CD4-positive, alpha-beta T cell treated with Interferon alpha-2 for 1 hour (primary cell): ENCODE data around the gene TNS1.

Experiments
- DNase-seq, 2 donors: peaks; one replicate each; pipeline ENCODE4 v3.0.0-alpha.2; 2020 to 2022

TNS1 gene

DNA sequence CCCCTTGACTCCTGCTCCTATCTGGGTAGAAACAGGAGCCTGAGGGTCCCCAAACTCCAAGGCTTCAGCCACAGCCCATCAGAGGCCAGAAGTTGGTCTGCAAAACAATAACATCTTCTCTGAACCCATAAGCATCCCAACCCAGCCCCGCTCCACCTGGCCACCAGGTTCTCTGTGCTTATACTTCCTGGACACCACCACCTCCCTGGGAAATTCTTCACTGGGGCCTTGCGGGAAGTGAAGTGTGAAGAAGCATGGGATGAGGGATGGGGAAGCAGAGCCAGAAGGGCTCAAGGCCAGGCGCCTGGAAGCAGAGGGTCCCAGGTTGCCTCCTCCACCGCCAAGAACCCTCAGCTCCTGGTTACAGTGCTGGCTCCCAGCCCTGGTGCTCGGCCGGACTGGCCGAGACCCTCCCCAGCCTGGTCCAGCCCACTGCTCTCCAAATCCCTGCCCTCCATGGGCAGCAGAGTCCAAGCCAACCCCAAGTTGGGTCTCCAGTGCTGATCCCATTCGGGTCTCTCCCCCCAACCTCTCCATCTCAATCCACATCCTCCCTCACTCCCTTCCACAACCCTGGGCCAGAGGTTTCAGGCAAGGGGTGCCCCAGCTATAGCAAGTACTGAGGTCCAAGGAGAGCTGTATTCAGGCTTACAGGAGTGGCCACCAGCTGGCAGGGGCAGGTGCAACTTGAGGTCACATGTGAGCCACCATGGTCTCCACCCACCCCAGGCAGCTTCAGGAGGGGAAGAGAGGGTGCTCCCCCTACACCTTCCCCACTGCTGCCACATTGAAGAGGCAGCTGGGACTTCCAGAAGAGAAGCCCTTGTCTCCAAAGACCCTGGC, 60.7 kb downstream of the TNS1 start:
- DNase-seq: no peak

DNA sequence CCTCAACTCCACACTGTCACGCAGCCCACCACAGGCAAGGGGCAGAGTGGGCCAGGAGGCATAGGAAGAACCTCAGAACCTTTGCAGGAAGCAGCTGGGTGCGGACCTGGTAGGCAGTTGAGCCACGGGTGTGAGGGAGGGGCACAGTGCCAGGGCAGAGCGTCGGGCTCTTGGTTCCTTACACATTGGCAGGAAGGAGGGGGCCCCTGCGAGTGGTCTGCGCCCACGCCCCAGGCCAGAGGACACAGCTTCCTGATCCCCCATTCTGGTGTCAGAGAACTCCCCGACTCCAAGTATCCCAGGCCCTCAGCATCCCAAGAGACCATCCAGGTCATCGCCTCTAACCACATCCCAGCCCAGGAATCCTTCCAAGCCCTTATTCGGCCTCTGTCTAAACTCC, 61.5 kb downstream of the TNS1 start:
- DNase-seq: no peak

DNA sequence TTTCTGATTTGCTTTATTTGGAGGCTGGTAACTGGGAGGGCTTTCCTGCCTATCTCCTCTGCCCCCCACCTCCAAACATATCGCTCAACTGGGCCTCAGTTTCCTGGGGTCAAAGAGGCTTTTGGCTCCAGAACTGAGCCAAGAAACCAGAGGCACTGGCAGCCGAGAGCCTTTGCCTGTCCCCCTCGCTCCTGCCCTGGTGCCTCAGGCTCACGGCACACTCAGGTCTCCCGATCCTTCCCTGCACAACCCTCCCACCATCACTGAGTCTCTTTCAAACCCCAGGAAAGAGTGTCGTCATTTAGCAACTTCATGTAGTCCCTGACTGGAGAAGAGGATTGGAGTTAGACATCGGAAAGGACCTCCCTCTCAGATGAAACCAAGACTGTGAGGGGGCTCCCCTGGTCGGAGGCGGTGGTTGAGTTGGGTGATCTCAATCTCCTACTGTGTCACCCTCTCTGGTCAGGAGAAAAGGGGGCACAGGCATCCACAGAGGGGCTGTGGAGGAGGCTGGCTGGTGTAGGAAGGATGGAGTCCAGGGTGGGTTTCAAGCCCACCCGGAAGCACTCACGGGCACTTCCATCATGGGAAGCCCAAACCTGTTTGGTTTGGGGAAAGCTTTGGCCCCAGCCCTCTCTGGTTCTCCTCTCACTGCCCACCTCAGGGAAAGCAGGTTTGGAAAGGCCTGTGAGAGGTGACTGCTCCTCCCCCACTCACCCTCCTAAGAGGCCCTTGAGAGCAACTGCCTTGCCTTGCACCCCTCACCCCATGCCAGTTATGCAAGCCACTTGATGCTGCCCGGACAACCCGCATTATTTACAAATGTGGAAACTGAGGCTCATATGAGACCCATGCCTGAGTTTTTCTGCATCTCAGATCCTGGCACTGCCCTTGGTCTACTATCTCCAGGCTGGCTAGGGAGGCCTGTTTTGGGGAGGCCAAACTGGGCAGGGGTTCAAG, 62.3 kb downstream of the TNS1 start:
- DNase-seq: no peak

DNA sequence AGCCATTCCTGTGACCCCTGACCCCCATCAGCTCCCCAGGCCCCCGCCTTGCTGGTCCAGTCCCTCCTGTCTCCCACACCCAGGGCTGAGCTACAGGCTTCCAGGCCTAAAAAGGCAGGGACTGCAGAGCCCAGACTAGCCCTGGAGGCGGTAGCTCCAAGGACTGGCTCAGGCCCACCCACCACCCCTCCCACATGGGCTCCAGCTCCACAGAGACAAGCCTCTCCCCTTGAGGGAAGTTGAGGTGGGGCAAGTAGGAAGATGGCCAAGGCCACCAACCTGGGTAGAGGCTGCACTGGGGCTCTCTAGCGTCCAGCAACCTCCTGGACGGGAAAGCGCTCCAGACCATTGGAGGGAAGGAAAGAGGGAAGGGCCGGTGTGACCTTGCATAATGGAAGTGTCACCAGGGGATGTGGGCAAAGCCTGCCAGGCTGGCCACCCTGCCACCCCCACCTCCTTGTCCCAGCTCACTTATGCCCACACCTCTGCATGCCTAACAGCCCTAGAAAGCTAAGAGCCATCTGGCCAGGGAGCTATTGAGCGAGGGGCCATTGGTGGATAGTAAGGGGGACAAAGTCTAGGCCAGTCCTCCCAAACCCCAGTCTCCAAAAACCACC, 63.1 kb downstream of the TNS1 start:
- DNase-seq: no peak

DNA sequence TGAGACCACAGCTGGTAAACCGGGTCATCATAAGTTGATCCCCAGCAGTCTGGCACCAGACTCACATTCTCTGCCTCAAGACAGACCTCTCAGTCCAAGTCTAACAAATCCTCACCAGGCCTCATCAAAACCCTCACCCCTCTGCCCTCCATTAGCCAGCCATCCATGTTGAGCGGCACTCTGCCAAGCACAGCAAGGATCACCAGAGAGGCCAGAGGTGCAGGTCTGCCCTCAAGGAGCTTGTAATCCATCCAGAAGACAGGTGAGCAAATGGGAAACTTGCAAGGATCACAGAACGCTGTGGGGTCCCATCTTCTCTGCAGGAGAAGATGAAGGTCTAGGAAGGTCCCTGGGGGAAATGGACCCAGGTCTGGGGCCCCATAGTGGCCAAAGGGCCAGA, 63.6 kb downstream of the TNS1 start:
- no peak for DNase-seq

DNA sequence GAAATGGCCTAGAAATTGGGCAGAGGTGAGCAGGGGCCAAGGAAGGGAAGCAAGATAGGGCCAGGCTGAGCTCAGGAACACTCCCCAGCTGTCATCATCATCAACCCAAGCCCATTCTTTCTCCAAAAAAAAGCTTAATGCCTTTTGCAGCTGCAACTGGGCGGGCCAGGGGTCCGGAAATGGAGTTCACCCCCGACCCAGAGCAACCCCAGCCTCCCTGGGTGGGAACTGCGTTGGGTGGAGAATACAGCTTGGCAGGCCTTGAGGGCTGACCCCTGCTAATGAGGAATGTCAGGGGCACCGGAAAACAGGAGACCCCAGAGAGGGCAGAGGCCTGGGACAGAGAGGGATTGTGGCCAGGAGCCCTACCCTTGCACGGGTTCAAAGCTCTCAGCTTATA, 64.8 kb downstream of the TNS1 start:
- no peak for DNase-seq

DNA sequence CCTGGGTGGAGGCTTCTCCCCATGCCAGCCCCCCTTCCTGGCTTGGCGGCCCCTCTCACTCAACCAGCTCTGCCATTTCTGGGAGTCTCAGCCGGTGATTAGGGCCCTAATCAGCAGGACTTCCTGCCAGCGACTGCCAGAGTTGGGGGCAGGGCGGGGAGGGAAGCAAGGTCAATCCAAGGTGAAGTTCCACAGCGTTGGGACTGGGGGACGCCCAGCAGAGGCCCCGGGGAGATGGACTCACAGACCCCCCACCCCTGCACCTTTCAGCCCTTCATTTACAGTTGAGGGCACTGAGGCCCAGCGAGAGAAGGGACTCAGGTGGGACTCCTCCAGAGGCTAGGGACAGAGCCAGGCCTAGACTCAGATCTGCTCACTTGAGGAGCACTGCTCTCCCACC, 65.3 kb downstream of the TNS1 start:
- no peak for DNase-seq

DNA sequence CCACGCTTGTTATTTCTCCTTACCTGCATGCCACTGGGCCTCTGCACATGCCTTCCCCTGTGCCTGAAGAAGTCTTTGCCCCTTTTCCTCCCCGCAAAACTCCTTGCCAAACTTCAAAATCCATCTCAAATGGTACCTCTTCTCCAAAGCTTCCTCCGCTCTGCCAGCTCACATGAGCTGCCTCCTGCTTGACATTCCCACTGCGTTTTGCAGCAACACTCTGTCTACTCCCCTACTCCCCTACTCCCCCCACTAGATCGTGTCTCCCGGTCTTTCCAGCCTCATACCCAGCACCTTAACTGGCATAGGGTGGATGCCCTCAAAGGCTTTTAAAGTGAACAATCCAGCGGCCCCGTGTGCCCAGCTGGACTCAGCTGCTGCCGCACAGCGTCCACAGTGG, 65.8 kb downstream of the TNS1 start:
- no peak for DNase-seq

DNA sequence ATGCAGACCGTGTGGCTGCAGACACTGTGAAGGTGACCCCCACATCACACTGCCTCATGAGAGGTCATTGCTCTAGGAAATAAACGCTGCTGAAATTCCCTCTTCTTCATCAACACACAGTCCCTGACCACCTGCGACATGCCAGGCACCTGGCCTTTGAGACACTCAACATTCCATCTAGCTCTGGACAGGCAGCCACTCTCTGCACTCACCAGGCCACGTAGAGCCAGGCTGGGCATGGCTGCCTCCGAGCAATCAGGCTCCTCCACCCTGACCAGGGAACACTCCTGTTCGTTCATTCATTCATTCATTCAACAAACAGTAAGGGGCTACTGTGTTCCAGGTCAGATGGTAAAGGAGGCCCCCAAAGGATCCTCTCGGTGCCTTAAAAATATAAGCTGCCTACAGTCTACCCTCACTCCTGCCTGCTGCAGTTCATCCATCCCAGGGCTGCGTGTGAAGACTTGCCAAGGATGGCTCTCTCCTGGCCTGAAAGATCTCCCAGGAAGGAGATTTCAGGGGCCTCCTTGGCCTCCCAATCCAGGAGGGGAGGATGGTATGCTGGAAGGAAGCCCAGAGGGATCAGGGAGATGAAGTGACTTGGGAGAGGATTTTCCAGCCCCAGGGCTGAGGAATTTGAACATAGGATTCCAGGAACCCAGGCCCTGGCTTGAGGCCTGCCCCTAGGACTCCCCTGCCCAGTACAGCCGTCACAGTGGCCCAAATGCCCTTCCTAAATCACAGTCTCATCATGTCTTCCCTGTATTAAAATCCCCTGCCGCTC, 66.7 kb downstream of the TNS1 start:
- DNase-seq: no peak

DNA sequence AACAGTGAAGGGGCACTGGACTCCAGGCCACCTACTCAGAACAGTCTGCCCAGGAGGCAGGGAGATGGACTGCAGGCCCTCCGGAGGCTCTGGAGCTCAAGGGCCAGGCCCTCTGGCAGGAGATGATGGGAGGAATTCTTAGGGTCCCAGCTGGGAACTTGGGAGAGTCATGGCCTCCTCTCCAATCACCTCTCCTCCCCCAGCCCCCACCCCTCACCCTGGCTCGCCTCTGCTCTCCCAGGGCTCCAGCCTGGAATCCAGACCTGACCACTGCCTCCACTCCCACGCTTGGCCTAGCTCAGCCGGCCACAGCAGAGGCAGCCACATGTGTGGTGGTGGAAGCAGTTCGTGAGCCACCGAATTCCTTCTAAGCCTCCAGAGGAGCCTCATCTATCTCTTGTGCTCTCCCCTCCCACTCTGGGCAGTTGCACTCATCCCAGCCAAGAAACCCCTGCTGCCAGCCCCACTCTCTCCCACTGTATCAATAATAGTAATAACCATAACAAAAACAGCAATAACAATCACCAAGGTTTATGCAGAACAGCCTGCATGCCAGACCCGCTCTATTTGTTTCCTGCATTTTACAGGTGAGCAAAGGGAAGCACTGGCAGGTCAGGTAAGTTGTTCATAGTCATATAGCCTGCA, 67.4 kb downstream of the TNS1 start:
- no peak for DNase-seq

DNA sequence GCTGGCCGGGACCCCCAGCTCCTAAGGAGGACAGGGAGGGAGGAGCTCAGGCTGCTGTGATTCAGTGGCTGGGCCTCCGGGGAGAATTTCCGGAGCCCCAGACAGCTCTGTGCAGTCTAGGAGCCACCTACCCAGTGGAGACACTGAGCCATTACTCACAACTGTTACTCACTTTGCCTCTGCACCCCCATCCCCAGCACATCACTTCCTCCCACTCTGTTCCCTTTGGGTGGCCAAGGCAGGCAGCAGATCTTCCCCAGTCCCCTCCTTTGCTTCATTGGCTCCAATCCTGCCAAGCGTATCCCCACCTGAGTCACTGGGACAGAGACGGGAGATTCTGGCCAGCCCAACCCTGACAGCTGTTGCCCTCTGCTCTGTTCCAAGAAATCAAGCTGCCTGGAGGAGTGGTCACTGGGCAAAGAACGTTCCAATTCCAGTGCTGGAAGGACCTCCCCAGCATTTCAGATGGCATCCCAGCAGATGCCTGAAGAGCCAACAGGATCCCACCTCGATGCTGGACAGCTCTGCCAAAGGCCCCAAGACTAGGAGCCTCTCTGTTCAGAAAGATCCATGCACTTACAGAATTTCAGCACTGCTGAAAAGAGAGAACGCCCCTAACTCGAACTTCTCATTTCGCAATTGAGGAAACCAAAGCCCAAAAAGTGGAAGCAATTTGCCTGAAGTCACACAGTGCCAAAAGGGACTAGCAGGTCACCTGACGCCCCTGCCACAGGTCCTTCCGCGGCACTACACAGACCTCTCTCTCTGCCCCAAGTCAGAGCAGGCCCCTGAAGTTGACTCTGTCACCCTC, 68.3 kb downstream of the TNS1 start:
- DNase-seq: peak in 1 of 2 donors; percentile 51

DNA sequence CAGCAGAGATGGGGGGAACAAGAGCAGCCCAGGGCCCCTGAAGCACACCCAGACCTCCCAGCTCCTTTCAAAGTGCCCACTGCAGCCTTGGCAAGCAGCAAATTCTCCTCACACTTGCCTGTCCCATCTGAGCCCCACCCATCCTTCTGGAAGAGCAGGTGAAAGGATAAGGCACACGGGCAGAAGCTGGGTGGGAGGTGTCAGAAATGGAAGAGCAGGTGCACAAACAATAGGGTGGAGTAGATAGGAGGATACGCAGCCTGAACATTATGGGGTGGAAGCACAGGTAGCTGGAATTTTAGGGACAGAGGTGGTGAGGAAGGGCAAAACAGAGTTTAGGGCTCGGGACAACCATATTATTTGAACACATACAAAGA, 69.2 kb downstream of the TNS1 start:
- no peak for DNase-seq

DNA sequence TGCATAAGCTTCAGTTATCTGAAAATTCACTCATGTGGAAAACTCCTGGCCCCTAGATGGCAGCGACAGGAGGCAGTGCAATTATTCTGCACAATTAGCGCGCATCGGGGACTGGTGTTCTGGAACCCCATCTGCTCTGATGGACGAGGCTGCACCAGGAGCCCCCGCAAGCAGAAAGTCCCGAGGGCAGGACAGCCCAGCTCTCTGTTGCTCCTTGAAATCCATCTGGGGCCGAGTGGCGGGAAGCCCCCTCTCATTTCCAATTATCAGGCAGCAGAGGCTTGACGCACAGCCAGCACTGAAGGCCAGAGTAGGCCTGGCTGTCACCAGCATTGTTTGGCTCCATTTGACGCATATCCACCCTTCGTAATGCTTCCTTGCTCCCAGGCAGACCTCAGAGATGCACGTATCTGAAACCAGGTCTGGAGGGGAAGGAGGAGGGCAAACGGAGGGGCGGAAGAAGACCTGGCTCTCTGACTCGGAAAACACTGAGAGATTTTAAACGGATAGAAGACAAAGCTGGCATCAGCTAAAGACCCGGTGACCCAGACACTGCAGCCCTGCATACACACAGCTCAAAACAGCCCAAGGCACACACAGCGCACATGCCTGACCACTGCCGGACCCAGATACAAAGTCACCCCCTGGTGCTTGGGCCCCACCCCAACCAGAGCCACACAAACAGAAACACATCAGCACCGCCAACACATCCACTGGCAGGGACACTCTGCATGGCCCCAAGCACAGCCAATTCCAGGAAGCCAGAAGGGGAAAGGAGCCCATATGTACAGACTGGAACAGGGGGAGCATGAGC, 69.8 kb downstream of the TNS1 start:
- no peak for DNase-seq

DNA sequence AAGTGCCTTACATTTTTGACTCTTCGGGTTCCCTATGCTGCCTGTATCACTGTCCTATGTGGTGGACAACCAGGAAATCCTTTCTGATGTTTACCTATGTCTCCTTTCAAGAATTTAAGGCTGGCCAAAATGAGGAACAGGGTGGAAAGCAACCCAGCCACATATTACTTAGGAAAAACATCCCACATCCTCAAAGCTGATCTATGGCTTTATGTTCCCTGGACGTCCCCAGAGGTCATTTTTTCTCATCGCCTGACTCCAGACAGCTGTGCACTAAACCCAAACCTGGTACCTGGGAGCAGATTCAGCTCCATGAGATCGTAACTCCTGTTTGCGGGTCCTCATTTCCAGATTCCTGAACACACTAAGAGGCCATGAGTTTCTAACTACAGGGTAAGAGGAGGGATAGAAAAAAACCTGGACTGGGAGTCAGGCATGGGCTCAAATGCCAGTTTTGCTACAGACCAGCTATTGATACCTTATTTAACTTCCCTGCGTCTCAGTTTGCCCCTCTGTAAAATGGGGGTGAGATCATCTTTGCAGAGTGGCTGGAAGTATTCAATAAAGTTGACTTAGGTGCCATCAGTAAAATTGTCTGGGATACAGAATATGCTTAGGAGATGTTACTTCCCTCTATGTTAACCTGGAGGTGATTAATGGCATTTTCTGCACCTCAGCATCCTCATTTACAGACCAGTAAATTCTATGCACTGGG, 70.8 kb downstream of the TNS1 start:
- no peak for DNase-seq

DNA sequence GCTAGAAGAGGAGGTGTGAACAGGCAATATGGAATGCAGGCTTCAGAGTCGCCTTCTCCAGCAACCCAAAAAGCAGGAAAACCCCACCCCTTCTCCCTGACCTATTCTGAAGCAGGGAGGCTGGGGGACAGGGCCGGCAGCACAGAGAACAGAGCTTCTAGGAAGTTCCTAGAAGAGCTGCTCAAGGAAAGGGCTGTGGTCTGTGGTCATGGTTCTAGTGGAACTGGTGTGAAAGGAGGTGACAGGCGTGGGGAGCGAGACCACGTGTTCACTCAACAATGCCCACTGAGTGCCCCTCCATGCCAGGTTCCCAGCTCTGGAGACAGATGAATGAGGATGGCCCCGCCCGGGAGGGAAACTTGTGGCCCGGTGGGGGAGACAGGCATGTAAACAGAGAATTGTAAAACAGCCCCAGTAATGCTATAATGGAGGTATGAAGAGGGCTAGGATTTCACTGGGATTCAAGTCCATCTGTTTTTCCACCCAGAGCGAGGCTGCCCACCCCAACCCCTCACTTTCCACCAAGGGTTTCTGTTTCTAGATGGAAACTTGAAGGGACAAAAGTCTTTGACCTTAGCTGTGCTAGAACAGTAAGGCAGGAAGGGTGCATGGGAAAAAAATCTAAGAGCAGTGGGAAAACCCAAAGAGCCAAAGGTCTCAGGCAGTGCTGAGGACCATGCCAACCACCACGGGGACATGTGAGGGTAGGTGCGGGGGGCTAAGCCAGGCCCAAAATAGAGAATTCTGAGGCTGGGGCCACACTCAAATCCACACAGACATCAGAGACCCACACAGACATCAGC, 71.8 kb downstream of the TNS1 start:
- no peak for DNase-seq

DNA sequence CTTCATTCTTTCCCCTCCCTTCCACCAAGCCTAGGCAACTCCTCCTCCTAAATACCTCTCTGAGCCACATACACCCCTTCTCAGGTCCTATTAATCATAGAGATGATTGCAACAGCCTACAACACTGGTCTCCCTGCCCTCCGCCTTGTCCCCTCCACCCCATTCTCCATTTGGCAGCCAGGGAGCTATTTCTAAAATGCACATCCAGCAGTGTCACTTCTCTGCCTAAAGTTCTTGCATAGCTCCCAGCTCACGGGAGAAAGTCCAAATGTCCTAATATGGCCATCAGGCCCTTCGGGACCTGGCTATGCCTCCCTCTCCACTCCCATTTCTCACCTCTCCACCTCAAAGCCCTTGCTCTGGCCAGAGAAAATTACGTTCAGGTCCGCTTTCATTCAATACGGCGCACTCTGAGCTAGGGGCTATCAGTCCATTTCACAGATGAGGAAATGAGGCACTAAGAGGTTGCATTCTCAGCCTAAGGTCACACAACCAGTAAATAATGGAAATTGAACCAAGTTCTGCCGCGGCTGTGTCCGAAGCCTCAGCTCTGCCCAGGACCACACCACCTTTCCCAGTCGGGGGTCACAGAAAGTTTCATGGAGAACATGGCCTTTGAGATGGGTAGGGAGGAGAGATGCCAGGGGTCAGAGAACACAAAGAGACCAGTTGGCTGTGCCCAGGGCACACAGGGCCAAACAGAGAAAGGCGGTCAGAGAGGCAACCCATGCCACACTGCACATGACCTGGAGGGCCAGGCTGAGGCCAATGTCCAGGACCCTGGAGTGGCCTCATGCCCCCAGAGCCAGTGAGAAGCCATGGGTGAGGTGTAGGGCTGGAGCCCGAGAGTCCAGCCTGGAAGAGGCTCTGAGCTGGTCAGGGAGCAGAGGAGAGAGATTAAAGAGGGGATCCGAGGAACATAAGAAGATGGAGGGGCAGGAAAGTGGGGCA, 72.8 kb downstream of the TNS1 start:
- no peak for DNase-seq

DNA sequence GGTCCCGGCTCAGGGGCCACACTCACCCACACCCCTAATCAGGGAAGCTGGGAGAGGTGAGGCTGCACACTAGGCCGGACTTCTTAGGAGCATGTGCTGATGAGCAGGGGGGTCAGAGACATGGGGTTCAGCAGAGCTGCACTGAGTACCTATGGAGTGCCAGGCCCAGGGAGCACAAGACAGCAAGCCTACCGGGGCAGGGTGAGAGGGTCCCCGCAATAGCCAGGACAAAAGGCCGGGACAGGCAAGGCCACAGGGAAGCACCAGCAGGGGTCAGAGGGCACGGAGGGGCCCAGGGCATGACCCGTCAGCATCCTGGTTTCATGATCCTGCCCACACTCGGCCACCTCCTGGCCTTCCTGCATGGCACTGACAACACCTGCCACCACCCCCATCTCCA, 73.5 kb downstream of the TNS1 start:
- no peak for DNase-seq
